CD4-positive, alpha-beta T cell treated with Interleukin-6 for 4 hours (primary cell): Measurements from ENCODE around the gene BORCS6.

Source experiments
- DNase-seq: peaks from one replicate; pipeline ENCODE4 v3.0.0-alpha.2; 2020; ENCODE audit warnings: mixed read lengths

Gene BORCS6

DNA sequence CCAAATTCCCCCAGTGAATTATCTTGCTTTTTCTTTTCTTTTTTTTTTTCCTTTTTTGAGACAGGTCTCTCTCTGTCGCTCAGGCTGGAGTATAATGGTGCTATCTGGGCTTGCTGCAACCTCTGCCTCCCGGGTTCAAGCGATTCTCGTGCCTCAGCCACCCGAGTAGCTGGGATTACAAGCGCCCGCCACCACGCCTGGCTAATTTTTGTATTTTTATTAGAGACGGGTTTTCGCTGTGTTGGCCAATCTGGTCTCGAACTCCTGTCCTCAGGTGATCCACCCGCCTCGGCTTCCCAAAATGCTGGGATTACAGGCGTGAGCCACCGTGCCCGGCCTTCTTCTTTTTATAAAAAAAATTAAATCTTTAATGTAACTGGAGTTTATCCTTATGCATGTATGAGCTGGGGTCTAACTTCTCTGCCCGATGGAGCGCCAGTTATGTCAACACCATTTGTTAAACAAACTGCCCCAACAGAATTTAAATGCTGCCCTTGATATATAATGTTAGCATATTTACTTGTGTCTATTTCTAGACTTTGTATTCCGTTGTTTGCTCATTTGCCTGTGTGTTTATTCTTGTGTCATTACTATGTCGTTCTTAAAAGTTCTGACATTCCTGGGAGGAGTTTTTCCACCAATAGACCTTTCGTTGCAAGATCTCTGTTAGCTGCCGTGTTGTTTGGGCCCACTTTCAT lies 20.9 kb upstream of the BORCS6 start:
- DNase-seq, result no peak

DNA sequence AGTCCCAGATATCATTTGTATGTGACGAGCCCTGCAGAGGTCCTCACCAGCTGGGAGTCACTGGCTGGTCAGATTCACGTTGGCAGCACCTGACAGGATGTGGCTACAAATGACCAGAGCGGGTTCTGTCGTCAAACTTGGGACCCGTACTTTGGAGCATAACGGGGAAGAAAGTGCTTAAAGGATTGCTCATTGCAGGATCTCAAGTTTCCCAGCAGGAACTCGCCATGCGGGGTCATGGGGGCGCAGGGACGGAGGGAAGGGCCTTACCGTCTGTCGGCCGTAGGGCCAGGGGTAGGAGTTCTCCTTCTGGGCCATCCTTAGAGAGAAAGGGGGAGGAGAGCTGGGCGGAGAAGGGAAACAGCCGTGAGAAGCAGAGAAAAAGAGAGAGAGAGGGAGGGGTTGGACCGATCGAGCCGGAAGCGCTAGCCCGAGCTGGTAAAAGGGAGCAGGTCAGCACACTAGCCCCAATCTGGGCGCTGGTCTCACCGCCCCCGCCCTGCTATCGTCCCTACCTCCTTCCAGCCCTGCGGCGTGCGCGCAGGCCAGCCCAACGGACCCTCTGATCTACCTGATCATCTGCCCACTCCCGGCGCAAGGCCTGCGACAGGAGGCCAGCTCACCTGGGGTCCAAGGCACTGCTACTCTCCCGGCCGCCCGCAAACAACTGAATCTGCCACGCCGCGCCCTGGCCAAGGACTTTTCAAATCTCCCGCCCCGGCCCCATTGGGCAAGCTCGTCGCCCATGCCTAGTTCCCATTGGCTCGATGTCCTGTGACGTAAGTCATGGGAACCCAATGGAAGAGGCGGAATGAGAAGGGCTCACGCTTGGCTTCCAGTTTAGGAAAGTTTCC lies 20.2 kb upstream of the BORCS6 start, which contains the start of gene AURKB:
Gene AURKB, minus strand, starts transcription at position 669 of the 854 bp plus-strand sequence. Its CDS starts 351 bp downstream, at position 318.
- peak; percentile 93 for DNase-seq

DNA sequence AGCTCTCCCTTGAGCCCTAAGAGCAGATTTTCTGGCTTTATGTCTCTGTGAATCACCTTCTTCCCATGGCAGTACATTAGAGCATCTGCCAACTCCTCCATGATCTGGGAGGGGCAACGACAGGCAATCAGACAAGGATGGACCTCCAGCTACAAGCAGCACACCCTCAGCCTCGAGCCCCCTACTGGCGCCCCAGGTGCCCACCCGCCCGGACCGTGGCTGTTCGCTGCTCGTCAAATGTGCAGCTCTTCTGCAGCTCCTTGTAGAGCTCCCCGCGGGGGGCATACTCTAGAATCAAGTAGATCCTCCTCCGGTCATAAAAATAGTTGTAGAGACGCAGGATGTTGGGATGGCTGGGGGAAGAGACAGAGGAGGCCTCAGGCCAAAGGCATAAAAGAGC lies 16.6 kb upstream of the BORCS6 start:
- no peak for DNase-seq

DNA sequence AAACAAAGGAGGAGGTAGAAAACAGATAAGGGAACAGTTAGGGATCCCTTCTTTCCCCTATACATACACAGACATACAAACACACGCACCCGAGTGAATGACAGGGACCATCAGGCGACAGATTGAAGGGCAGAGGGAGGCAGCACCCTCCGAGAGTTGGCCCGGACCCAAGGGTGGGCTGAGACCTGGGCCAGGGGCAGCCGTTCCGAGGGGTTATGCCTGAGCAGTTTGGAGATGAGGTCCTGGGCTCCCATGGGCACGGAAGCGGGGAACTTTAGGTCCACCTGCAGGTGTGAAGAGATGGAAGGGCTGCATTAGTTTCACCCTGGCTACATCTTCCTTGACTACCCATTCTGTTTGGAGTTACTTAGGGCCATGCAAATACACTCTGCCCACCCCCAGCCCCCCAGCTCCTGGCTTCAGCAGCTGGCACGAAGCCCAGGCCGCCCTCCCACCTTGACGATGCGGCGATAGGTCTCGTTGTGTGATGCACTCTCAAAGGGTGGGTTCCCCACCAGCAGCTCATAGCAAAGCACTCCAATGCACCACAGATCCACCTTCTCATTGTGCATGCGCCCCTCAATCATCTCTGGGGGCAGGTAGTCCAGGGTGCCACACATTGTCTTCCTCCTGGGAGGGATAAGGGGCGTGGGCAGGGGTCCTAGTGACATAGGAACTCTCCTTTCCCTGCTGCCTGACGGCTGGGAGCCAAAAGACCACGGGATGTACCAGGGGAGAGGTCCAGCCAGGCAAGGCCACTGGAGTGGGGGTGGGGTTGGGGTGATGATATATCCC lies 15.0 kb upstream of the BORCS6 start:
- no peak for DNase-seq

DNA sequence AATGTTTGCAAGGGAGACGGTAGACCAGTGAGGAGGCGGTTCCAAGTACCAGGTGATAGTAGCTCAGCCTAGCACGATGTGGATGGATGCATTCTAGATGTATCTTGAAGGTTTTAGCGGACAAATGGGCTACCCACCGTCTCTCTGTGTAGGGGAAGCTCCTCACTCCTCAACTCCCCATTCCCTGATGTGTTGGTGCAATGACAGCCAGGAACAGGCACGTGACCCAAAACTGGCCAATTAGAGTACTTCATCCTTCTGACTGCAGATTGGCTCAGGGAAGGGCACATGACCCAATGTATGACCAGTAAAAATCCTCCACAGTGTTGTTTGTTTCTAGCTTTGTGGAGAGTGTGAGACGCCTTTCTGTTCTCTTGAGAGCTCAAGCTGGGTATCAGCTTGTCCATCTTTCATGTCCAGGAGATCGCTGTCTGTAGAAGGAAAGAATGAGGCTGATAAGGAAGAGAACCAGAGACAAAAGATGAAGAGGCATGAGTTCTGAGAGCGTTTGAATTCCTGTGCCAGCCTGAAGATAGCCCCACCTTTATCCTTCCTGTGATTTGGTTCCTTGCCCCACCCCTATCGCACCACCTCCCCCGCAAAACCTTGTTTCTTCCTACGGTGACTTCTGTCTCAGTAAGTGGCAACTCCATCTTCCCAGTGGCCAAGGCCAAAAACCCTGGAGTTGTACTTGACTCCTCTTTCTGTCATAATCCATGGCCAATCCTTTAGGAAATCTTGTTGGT lies 2.3 kb upstream of the BORCS6 start:
- peak; percentile 60 for DNase-seq

DNA sequence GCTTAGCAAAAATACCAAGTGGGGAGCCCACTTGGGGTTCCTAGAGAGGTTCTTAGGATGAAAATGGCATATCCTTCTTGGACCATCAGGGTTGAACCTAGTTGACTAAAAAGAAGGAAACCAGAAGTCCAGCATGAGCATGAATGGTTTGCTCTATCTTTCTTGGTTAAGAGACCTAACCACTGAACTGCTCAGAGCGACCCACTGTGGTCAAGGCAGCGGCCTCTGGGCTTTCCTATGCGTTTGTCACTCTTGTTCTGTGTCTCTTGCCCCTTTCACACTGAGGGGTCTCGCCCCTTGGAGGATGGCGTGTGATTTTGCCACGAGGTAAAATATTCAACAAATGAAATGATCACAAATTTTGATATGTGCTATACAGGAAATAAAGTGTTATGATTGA lies 526 bp upstream of the BORCS6 start:
- DNase-seq, result no peak

DNA sequence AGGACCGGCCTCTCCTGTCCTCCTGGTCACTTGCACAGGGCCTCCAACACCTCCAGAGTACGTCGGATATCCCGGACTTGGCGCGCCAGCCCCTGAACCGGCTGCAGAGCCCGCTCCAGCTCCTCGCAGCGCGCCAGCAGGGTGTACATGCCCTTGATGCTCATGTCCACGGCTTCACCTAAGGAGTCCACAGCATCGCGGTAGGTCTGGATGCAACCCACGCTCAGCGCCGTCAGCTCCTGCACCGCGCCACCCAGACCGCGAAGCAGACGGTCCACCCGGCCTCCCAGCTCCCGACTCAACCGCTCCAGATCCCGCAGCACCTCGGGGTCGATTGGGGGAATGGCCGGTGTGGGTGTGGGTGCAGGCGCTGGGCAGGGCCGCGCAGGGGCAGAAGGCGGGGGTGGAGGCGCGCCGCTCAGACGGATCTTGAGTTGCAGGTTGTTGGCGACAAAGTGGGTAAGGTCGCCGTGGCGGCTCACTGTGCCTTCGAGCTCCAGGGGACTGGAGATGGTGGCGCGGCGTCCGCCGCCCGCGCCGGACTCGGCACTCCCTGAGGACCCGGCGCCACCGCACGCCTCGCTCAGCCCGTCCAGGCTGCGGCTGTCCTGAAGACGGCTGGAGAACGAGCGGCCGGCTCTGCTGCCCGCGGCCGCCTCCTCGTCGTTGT lies 804 bp downstream of the BORCS6 start:
- DNase-seq, result peak; percentile 42

DNA sequence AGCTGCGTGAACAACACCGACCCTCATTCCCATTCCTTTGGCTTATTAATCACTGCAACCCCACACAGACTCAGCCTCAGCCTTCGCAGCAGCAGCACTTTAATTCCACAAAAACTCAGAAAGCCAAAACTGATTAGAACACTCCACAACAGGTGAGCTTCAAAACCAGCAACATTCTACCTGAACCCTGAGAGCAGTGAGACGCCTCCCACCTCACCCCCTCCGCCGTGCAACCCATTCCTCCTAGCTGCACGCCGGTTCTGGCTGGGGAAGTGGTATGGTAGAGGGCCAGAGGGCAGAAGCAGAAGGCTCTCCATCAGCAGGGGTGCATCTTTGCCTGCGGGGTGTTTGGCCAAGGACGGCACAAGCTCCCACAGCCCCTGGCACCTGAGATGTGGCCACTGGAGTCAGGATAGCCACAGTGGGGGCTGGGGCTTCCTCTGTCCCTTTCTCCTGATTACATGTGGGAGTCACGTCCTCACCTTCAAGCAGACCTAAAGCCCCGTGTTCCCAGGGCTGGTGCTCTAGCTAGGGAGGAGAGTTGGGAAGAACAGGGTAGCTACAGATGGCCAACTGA lies 1.6 kb downstream of the BORCS6 start:
- peak; percentile 34 for DNase-seq

DNA sequence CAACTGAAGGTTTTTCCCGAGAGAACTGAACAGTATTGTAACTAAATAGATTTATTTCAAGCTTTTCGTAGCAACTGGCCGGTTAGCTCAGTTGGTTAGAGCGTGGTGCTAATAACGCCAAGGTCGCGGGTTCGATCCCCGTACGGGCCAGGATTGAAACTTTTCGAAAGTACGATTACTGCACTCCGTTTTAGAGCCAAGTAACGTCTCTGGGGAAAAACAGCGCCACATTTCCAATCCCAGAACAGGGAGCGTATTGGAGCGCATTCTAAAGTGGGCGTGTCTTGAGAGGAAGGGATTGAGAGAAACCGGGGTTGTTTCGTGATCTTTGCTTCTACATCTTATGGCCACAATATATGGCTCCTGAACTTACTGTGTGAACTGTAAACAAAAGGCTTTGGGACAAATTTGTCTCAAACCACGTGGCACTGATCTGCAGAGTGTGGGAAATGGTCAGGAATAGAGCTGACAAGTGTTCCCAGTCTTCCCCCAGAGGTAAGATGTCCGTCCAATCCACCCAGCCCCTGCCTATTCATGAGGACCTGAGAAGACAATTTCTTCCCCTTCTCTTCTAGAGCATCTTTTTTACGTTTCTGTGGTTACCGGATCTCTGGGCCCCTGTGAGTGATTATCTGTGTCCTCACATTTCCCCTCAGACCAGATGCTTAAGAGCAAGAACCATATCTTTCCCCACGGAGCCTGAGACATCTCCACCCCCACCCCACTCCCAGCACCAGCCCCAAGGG lies 2.3 kb downstream of the BORCS6 start:
- DNase-seq, result peak; percentile 91

DNA sequence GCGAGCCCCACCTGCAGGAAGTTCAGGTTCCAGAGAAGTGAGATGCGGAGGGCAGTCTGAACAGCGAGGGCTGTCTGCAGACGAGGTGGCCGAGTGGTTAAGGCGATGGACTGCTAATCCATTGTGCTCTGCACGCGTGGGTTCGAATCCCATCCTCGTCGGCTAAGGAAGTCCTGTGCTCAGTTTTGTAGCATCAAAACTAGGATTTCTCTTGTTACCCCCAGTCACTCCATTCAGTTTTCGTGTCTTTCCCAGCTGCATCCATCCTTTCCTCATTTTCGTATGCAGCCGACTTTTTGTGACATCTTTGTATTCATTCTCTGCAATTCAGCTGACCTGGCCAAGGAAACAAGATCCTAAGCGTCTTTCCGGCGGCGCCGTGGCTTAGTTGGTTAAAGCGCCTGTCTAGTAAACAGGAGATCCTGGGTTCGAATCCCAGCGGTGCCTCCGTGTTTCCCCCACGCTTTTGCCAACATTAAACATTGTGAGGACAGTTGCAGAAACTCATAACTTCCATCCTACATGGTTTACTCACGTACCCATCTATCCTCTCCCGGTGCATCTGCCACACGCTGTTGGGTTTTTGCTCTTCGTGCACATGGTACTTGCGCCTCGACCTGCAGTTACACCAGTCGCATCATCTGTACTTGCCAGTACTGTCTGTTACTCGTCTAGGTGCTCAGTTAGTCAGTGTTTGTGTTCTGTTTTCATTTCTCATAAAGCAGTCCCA lies 3.0 kb downstream of the BORCS6 start:
- DNase-seq, result peak; percentile 89

DNA sequence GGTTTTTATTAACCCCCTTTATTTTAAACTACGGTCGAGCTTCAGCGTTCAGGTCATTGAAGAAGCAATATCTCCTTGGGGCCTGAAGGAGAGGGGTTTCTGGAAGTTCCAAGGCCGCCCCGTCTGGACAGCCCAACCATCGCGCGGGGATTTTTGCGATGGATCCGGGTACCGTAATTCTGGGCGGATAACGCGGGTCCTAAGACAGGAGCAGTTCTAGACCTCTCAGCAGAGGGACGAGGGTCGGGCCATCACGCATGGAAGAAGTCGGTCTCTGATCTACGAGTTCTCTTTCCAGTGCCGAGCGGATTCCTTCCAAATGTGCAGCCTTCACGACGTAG lies 3.6 kb downstream of the BORCS6 start:
- DNase-seq, result no peak

DNA sequence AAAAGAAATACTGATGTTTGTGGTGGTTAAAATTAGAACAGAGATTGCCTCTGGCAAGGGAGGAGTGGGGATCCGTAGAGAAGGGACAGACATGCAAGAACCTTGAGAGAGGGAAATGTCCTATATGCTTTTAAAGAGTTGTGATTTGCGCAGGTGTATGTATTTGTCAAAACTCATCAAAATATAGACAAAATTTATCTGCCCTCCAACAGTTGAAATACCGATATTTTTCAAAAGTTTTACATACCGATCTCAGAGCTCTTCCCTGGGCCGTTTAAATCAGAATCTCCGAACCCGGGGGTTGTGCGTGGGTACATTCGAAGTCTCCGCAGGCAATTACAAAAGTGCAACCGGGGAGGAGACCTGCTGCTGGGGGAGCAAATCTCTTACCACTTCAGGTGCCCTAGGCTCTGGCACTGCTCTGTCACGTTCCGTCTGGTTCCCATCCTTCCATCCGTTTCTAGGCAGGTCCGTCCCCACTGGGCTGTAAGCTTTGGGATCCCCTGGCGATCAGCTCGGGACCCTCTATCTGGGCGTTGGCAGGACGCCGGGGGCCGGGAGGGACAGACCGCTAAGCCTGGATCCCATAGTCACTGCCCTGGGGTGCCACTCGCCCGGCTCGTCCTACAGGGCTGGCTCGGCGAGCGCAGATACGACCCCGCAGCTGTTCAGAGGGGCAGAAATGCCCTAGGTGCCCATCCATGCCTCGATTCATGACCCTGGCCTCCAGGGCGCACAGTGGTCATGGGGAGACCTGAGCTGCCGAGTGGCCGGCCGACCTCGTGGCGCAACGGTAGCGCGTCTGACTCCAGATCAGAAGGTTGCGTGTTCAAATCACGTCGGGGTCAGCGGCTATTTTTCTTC lies 4.2 kb downstream of the BORCS6 start:
- peak; percentile 87 for DNase-seq

DNA sequence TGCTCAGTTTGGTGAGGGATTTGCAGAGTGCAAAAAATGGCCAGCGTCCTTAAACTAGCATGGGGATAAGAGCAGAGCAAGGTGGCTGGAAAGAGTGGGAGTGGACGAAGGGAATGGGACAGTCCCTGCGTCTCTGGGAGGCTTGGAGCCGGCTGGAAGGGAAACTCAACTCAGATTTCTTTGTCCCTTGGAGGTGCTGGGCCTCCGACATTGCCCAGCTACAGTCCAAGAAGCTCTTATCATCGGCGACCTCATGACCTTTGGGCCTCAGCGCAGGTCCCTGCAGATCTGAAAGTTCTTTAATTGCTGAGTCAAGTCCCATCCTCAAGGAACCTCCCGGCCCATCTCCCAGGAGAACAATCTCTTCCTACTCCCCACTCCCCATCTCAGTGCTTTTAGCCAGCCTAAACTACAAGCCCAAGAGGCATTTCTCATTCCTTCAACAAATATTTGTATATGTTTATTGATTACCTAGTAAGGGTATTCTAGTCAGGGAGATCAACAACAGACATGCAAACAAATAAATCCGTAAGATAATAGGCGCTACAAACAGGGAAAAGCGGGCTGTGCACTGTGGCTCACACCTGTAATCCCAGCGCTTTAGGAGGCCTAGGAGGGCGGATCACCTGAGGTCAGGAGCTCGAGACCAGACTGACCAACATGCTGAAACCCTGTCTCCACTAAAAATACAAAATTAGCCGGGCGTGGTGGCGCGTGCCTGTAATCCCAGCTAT lies 12.8 kb downstream of the BORCS6 start:
- DNase-seq, result no peak

DNA sequence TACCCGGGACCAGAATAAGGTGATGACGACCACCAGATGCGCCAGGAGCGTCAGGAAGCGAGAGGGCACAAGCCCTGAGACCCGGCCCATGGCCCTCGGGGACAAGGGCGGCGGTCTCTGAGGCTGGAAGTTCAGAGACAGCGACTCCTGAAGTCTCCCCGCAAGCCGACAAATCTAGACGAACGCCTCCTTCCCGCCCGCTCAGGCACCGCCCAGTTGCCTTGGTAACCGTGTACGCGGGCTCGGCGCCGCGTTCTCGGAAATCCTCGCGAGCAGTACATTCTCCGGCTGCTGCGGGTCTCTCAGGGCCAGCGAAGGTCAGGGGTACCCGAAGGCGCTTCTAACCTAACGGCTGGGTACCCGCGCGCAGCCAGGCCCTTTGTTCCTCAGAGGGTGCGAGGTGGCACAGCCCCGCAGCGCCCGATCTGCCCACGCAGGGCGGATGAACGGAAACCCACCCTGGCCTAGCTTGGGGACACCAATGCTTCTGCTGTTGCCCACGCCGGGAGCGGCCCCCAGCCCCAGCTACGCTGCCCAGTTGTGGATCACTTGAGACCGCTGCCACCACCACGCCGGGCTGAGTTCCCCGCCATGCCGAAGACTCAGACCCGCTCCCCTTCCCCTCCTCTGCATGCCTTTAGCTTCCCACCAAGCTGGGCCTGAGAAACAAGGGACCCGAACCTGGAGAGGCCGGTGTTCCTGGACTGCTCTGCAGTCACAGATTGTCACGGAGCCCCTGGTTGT lies 13.6 kb downstream of the BORCS6 start, which contains the start of gene TMEM107:
Gene TMEM107, minus strand, starts transcription at position 184 of the 744 bp plus-strand sequence. Its CDS starts 94 bp downstream, at position 90.
- DNase-seq, result peak; percentile 91

DNA sequence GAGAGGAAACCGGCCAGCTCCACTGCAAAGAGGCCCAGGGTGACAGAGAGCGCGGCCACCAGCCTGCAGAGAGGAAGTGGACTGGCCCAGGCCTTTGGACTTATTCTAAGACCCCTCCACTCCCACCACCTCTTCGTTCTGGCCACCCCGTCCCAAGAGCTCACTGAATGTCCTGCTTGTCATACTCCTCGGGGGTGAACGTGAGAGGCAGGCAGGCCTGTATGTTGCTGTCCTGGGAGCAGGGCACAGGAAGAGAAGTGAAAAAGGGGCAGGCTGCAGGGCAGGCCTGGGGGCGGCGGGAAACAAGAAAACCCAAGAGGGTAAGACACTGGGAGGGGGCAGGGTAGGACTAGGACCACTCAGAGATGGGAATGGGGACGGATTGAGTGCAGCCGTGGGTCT lies 14.2 kb downstream of the BORCS6 start:
- DNase-seq, result peak; percentile 13

DNA sequence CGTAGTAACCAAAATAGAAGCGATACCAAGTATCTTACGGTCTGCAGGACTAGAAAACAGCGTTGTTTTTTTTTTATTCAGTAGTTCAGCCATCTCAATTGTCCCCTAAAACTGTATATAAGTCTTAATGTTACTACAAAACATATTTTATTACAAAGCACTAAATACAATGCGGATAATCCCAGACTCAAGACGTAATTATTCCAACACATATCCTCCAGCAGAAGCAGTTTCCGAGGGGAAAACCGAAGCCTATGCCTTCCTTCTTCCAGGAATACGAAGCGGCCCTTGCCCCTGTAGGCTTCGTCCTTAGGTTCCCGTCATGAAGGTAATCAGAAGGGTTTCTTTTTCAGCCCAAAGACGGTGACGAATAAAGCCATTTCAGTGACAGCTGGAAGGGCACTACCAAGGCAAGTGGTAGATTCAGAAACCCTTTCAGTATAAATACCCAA lies 16.1 kb downstream of the BORCS6 start:
- no peak for DNase-seq
